T-helper 9 cell (primary cell): ENCODE data around the gene FBXL17.
"Not testable (repeated sequence)": the region's sequence is repeated elsewhere in the genome, so short reads cannot be mapped to it uniquely, and the experiment has no call there.

Source experiments
- DNase-seq: peaks from one replicate; pipeline ENCODE4 v3.0.0-alpha.2; 2020

The FBXL17 gene

DNA sequence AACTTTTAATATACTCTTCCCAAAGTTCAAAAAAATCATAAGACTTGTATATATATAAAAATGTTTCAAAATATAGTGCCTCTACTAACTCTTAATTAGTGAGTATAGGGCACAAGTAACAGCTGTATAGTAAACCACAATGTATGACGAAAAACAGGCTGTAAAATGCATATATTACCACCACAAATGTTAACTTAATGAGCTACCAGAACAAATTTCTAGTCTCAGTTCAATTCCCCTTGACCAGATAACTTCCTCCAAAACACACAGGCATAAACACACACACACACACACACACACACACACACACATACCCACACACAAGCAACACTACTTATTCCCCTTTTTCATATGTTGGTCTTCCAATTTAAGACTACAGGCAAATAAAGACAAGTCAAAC is 78.8 kb downstream of the FBXL17 start:
- DNase-seq: no peak

DNA sequence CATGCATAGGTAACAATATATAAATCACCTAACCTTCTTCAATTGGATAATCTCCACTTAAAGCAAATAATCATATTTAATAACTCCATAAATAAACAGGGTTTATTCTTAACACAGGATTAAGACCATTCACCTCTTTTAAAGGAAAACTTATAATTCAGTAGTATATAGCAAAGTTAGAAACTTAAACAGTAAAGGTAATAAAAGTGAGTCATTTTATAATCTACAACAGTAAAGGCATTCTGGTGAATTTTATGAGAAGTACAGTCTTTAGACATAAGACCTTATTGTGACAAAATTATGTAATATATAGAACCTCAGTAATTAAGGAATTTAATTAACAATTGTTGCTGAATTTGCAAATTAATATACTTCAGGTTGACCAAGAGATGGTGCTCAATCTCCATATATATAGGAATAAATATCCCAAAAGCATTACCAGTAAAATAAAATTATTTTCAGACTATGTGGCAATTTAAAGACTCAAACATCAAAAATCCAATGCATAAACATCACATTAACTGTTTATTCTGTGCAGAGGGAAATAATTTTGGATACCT is 84.8 kb downstream of the FBXL17 start:
- DNase-seq: no peak

DNA sequence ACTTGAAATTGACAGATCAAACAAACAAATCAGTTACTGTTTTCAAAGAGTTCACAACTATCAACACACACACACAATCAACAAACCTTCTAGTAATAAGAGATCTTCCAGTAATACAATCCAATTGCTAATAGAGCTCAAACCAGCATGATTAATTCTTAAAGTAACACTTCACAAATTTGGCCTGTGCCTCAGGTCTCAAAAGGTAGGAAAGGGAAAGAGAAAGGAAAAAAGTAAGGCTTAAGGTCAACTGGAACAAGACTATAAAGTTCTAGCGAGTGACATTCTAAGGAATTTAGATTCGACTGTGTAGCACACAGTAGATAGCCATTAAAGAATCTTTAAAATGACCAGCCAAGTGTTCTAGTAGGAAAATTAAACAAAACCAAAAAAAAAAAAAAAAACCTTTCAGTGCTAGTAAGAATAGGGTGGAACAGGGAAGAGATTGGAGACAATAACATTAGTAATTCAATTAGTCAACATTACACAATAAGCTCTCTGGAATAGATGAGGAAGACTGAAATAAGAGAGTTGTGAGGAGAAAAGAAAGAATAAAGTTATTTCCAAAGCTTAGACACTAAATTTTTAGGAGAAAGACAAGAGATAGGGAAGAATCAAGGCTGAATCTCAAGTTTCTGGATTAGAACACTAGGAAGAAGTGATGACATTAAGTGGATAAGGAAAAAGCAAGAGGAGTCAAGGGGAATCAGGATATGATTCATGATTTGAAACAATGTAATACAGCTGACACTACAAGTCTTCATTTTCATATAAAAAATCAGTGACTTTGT is 86.1 kb downstream of the FBXL17 start:
- DNase-seq: no peak

DNA sequence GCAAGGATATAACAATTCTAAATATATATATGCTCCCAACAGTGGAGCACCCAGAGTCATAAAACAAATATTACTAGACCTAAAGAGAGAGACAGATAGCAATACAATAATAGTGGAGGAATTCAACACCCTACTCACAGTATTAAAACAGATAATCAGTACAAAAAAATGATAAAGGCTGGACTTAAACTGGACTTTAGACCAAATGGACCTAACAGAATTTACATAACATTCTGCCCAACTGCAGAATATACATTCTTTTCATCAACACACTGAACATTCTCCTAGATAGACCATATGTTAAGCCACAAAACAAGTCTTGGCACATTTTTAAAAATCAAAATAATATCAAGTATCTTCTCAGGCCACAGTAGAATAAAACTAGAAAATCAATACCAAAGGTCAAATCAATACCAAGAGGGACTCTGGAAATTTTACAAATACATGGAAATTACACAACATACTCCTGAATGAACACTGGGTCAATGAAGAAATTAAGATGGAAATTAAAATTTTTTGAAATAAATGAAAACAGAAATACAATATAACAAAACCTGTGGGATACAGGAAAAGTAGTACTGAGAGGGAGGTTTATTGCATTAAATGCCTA is 100.8 kb downstream of the FBXL17 start:
- no peak for DNase-seq

DNA sequence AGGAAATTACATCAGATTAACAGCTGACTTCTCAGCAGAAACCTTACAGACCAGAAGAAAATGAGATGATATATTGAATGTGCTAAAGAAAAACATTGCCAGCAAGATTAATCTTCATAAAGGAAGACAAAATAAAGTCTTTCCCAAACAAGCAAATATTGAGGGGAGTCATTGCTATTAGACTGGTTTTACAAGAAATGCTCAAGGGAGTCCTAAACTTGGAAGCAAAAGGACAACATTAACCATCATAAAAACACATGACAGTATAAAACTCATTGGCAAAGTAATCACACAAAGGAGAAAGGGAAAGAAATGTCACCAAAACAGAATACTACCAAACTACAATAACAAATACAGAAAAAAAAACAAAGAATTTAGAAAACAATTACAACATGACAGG is 101.7 kb downstream of the FBXL17 start:
- DNase-seq: no peak

DNA sequence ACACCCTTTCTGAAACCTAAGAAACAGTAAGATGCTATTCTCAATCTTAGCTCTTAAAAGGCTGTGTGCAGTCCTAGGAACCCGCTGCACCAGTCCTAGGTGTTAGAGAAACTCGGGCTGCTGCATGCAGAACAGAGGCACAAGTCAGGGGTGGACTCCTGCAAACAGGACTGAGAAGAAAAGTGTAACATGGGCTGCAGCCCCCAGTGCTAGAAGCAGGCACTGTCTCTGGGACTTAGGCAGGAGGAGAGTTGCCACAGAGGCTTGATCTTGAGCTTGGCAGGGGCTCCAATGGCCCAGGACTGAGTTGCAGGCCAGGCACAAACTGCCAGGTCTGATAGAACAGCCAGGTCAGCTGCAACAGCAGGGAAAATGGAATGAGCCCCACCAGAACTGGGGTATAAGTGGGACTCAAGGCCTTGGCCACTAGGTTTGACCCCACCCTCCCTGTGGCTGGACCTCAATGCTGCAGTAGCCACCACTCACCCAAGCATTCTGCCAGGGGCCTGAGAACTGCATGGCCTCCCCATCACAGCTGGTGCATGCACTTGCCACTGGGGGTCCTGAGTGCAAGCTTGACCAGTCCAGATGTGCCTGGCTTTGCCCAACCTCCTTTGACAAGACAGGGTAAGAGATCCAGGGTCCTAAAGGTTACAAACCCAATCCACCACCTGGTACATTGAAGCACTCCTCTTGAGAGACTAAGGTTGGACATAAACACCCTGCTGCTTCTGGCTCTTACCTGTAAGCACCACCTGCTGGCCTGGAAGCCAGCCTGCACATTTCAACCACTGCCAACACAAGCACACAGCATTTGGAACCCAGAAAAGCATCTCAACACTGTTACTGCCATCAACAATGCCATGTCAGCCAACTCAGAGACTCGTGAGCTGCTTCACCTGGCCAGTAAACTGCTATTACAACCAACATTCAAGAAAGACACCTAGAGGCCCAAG is 103.3 kb downstream of the FBXL17 start:
- no peak for DNase-seq

DNA sequence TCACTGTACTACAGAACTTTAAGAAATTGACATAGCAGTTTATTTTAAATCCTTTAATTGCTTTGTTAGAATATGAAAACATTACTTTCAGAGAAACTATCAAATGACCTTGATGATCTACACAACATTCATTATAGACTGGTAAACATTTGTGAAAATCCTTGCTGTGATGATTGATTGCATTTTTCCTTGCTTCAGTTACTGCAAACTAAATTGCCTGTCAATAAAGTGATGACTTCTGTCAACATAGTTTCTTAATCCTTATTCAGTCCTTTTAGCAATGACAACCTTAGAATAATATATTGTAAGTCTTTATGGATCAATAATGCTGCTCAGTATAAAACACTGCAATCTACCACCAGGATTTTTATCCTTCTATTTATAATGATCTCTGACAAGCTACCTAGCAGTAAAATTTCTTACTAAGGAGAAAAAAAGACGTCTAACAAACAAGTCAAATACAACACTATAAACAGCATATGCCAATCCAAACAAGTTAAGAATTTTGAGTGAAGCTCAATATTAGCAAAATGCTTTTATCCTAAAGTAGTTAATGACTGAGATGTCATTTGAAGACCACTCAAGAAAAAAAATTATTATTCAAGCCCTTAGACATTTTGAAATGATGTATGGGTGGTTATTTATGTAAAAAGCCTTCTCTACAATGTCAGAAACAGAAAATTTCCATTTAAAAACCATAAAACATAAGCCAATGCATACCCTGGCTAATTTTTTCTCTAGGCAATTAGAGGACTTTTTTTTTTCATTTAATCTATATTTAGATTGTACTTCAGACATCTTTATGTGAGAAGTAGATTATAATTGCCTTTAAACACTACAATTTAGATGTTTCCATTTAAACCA is 105.5 kb downstream of the FBXL17 start:
- DNase-seq: no peak

DNA sequence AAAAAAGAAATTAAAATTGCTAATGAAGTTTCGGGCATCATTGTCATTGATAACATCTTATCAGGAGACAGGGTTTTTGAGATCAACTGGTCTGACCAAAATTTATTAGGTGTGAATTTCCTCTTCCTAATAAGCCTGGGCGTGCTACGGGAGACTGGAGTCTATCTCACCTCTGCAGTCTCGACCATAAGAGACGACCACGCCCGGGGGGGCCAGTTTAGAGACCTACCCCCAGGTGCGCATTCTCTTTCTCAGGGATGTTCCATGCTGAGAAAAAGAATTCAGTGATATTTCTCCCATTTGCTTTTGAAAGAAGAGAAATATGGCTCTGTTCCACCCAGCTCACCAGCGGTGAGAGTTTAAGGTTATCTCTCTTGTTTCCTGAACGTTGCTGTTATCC is 107.8 kb downstream of the FBXL17 start:
- DNase-seq: not testable (repeated sequence)

DNA sequence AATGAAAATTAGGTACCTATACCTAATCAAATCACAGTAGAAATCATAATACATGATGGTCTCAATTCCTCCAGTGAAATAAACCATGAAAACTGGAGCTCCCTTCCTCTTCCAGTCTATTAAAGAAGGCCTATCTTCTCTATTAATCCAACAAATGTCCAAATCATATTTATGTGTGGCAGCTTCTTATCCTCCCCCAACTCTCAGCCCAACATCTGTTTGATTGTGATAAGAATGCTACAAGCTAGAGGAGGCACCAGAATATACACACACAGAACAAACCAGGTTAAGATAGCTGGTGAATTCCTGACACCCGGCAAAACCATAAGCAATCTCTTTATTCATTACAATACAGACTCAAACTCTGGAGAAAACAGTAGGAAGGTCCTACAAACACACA is 110.8 kb downstream of the FBXL17 start:
- DNase-seq: no peak

DNA sequence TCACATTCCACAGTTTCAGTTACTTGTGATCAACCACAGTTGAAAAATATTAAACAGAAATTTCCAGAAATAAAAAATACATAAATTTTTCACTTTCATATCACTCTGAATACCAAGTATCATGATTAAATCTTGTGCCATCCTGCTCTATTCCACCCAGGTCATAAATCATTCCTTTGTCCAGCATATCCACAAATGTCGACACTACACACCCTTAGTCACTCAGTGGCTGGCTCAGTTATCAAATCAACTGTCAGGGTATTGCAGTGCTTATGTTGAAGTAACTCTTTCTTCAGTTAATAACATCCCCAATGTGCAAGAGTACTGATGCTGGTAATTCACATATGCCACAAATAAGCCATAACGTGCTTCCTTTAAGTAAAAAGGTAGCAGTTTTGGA is 115.7 kb downstream of the FBXL17 start:
- no peak for DNase-seq

DNA sequence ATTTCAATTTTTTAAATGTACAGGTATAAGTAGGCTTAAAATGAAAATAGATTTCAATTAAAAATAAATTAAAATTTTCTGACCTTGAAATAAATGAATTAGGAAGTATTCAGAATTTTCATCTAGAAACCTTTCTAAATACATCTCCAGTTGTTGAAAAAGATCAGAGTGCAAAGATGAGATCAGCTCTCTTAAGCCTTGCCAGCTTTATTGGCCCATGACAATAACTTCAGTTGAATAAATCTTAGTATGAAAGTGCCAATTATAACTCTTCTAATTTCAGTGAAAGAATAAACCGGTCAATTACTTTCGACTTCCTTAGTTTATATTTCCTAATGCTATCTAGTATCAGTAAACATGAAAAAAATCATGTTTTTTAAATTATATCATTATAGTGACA is 117.4 kb downstream of the FBXL17 start:
- DNase-seq: no peak

DNA sequence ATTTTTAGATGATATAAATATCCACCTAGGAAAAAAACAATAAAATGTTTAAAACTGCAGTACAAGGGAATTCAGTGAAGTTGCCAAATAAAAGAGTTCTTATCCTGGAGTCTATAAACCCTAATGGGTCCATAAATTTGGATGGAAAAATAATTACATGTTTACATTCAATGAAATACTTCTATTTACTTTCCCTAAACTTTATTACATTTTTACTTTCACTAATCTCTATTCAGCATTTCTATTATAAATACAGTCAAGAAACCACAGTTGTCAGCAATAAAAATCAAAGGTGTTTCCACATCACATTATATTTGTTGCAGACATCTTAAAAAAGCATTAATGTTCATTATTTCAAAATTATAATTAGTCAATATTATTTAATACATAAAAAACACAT is 118.6 kb downstream of the FBXL17 start:
- no peak for DNase-seq

DNA sequence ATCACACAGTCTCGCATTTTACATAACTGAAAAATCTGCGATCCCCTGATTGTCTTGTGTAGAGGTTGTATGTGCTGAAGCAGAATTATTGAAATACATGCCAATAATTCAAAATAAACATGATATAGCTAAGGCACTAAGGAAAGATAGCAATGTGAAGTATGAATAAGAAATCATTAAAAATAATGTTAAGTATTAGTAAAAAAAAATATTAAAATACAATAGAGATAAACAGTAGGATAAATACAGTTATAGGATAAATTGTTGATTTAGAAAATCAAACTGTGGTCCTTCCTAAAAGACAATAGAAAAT is 121.1 kb downstream of the FBXL17 start:
- no peak for DNase-seq

DNA sequence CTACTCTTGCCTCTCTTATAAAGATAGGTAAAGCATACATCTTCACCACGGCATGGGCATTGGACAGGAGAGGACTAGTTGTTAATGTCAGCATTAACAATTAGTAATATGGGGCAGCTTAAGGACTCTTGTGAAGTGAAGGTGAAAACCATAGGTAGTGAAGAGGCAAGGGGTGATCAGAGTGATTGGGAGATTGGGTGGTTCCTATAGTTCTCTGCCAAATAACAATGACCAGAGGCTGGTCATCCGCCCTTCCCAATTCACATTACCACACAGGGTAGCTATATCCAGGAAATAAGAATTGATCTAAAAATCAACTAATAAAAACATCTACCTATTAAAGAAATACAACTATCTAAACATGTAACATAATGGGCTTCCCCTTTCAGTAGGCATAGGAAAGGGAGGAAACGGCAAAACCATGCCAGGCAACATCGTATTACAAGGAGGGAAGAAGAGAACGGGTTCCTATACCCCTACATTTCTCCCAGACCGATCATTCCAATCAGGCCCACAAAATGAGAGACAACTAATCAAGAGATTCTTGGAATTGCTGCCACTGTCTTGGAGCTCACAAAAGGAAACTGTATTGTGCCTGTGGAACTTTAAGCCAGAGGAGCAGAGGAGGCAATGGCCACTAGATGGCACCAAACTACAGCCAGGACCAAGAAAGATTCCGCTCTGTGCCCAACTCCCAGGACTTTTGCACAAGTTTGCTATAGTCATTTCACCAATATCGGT is 121.6 kb downstream of the FBXL17 start:
- peak; percentile 48 for DNase-seq

DNA sequence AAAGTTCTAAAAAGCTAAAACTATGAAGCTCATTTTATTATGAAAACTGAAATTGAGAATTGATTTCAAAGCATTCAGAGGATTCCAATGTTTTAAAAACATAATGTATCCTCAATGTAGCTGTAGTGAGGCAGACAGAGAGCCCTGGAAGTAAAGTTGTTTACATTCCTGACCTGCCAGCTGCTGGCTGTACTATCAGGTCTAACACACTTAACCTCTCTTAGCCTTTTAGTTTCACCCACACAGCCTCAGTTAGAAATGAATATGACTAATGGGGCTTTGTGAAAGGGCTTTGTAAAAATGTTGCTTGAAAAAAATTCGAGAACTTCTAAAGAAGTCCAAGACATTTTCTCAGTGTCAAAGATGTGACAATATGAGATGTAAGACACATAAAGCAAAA is 122.6 kb downstream of the FBXL17 start:
- no peak for DNase-seq

DNA sequence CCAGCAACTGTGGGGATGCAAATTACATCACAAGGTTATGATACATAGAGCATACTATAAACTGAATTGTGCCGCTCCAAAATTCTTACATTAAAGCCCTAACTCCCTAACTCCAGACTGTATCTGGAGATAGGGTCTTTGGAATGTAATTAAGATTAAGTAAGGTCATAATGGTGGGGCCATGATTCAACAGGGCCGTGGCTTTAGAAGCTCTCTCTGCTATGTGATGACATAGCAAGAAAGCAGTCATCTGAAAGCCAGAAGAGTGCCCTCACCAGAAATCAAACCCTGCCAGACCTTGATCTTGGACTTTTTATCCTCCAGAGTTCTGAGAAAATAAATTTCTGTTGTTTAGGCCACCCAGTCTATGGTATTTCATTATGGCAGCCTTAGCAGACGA is 123.9 kb downstream of the FBXL17 start:
- no peak for DNase-seq

DNA sequence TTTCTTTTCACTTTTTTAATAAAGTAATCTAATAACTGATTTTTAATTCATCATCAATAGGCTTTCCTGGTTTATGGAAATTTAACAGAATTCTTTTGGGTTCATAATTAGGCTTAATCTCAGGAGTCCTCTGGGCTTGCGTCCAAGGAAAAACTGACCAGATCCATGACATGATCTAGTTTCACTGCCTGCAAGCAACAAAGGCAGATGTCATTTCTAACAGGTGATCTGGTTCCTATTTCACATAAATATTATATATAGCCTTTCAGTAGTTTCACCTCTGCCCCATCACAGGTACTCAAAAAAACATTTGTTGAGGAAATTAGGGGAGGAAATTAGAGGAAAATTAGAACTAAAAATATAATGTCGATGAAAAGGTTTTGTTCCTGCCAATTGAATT is 126.4 kb downstream of the FBXL17 start:
- no peak for DNase-seq

DNA sequence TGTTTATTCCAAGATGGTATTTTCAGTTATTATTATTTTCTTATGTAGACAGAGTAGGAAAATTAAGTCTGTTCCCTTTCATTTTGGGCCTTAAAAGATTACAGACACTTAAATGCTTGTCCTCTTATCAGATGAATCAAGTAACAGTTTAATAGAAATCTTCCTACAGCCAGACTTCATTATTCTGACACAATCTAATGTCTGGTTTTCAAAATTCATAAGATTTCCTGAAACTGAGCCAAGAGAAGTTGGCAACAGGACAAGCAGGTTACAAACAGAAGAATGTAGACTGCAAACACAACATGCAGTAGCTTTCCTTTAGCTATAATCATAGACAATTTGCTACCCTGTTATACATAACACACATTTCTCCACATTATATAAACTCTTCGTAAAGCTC is 130.5 kb downstream of the FBXL17 start:
- no peak for DNase-seq

DNA sequence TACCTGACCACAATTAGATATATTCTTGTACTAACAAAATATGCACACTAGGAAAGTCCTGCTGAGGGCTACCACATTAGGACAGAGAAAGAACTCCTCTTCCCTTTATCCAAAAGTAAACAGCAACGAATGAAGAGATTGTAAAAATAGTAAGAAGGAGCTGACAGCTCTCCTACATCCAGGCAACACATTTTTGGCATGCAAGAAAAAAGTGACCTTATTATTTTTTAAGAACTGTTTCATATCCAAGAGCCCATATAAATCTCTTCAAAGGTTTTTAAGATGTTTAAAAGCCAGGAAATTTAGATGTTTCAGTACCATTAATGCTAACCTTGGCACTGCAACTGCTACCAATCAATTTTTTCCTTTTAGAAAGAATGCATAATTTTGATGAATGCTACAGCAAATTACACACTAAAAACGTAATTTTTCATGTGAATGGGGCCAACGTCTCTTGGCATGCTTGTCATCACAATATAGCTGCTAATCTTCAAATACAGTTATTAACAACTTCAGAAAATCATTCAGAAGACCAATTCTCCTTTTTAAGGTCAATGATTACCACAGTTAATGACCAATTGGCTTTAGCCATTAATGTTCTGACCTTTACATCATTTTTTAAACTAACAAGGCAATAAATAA is 132.0 kb downstream of the FBXL17 start:
- DNase-seq: no peak

DNA sequence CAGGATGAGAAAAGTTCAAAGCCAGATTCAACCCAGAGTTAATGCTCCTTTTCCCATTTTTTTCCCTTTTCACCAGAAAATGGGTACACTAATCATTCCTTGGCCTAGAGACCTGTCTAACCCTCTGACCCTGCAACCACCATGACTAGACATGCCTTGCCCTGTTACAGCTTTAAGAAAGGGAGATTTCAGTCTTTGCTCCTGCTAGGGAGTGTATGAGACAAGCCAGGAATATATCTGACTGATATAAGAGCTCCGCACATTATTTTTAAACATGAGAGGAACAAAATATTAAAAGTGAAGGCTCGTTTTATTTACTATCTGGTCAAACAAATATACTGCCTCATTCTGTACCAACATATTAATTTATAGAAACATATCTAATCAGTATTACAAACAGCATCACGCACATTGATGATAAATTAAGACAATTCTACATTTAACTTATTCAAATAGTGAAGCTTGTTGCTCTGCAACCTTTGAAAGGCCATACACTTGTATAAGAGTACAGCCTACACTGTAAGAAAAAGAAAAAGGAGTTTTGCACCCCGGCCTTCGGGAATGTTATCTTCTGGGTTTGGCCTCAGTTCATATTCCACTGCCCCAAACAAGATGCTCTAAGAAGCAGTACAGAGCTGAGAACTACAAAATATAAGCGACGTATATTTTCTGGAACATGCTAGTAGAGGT is 132.7 kb downstream of the FBXL17 start:
- DNase-seq: no peak
